Activated CD8-positive, alpha-beta memory T cell treated with anti-CD3 and anti-CD28 coated beads for 36 hours (primary cell): ENCODE results near the gene SMG9. TPM values are rescaled to one million over a fixed set of nuclear protein-coding genes. Genes with fewer than 3 reads are reported as not detected.

Experiments
- CTCF ChIA-PET: fragments of 350-600 bp; sonication (Branson Sonifier 250); formaldehyde crosslinking; loops from one replicate; lab custom pipeline; 2021; ENCODE audit warnings: antibody characterized with exemption; lab: Charles Lee
- POLR2A ChIA-PET: fragments of 350-600 bp; sonication (Branson Sonifier 250); formaldehyde crosslinking; loops from one replicate; lab custom pipeline; 2021; ENCODE audit warnings: antibody characterized with exemption; lab: Charles Lee
- total RNA-seq, 2 experiments: library from RNA; stranded (reverse); gene quantifications; one replicate each; pipeline ENCODE4 v1.2.3, GENCODE V29; 2021

The SMG9 gene
- total RNA-seq, 2 experiments from 2014 or later, result 77.6 to 80.4 TPM

DNA sequence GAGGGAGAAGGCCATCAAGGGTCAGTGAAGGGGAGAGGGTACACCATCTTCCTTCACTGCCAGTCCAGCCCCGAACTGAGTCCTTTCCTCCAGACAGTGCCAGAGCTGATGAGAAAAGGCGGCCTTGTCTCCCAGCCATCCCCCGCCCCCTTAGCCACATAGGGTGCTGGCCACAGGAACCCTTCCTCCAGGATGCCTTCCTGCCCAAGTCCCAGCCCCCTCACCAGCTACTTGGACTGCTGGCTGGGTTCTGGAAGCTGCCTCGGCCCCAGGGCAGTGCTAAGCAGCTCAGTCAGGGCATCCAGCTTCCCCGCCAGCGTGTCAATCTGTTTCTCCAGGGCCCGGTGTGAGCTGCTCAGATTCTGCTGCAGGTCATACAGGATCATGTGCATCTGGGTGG lies 12.6 kb upstream of the SMG9 start:
- ChIA-PET CTCF (interaction anchor here (3.3 to 6.5 kb wide), 3 partner anchors 12 to 21 kb away, joined by 46 to 120 read pairs (median 64); partner anchors contain the start of genes KCNN4 and SMG9), POLR2A (interaction anchor here (0.6 kb wide), 1 partner anchor 234 kb away, joined by 3 read pairs; the partner anchor contains the start of gene ZNF575)

DNA sequence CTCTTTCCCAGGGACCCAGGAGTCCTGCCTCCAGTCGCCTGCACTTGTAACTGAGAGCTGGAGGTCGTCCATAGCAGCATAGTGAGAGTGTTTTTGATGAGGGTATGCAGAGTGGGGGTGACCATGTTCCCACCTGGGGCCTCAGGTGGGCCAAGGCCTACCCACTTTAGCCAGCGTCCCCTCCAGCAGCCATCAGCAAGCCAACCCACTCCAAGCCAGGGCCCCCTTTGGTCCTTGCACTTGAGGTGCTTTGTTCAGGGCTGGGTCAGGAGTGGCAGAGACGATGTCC lies 11.9 kb upstream of the SMG9 start:
- POLR2A ChIA-PET, result interaction anchor here (2.1 kb wide), 1 partner anchor 9 kb away, joined by 6 read pairs; no protein-coding TSS in a partner anchor

DNA sequence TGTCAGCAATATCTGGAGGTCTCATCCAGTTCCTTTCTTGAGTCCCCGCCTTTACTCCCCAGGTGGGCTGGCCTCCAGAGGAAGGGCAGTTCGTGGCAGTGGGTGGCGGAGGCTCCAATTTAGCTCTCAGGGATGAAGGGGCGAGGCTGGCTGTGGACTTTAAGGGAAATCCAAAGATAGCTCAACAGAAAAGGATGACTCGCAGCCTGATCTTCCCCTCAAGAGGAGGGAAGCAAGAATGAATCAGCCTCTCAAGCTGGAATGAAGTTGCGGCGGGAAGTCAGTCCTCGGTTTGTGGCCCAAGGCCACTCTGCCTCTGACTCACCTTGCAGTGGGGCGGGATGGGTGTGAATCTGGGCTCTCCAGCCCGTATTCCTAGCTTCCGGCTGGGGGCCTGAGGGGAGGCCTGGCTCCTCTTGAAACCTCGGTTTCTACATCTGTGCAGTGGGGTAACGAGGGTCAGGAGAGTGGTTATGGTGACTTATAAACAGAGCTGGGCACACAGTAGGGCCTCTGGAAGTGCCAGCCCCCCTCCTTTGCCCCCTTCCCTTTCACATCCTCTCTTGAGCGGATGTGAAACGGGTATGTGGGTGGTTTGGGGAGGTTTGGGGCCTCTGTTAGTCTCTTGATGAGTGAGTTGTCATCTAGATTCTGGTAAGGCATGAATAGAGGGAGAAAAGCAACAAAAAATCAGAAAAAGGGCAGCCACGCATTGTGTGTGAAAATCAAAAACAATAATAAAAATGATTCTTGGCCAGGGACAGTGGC lies 10.5 kb upstream of the SMG9 start:
- POLR2A ChIA-PET, result interaction anchor here (0.5 to 3.1 kb wide), 7 partner anchors 11 to 263 kb away, joined by 3 to 57 read pairs (median 5); partner anchors contain the start of genes KCNN4, PLAUR and SMG9
- CTCF ChIA-PET, result interaction anchor here (1.1 to 6.5 kb wide), 7 partner anchors 12 to 64 kb away, joined by 3 to 120 read pairs (median 11); partner anchors contain the start of genes KCNN4 and SMG9

More for the DNA sequence above, 11.9 kb upstream of the SMG9 start:
- CTCF ChIA-PET, result interaction anchor here (0.6 to 6.5 kb wide), 11 partner anchors 9 to 148 kb away, joined by 3 to 120 read pairs (median 4); partner anchors contain the start of genes KCNN4 and SMG9

DNA sequence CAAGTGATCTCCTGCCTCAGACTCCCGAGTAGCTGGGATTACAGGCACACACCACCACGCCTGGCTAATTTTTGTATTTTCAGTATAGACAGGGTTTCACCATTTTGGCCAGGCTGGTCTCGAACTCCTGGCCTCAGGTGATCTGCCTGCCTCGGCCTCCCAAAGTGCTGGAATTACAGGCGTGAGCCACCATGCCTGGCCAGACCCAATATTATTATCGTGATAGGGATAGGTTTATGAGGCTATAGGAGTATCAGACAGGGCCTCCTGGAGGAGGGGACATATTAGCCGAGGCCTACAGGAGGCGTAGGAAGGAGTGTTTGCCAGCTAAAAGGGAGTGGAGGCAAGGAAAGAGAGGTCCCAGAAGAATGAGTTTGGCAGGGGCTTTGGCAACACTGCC lies 9.9 kb upstream of the SMG9 start:
- POLR2A ChIA-PET, result interaction anchor here (0.7 to 3.1 kb wide), 6 partner anchors 11 to 95 kb away, joined by 3 to 57 read pairs (median 4); partner anchors contain the start of genes KCNN4, PLAUR and SMG9
- CTCF ChIA-PET, result interaction anchor here (1.1 to 6.5 kb wide), 5 partner anchors 11 to 64 kb away, joined by 3 to 120 read pairs (median 46); partner anchors contain the start of genes KCNN4 and SMG9

DNA sequence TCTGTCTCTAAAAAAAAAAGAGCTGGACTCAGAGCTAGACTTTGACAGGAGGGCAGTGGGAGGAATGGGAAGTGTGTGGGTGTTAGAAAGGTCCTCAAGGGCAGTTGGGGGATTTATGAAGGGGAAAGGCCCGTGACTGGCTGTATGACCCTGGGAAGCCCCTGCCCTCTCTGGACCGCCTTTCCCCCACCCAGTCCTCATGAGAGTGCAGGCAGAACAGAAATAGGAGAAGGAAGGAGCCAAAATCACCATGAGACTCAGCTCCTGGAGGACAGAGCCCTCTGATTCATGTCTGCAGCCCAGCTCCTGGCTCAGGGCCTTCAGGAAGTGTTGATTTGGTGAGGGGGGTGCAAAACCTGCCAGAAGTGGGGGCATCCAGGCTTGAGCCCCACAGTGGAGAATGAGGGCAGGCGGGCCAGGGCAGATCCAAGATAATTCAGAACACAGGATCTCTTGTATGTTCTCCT lies 8.7 kb upstream of the SMG9 start:
- POLR2A ChIA-PET, result interaction anchor here (0.6 to 3.1 kb wide), 4 partner anchors 10 to 231 kb away, joined by 3 to 57 read pairs (median 4); partner anchors contain the start of genes SMG9 and ZNF575

DNA sequence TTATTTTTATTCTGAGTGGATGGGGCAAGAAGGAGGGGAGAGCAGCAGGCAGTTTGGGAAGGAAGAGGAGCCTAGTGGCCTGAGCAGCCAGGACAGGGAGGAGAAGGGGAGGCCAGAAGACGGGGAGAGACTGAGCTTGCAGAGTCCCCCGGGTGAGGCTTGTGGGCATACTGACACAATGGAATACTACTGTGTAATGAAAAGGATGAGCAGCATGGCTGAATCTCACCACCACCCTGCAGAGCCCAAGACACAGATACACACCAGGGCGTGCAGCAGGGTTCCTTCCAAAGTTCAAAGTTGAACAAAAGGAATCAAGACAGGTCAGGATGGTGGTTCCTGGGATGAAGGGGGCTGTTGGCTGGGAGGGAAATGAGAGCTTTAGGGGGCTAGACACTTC lies 8.1 kb upstream of the SMG9 start:
- CTCF ChIA-PET, result interaction anchor here (0.7 to 3.2 kb wide), 6 partner anchors 9 to 169 kb away, joined by 3 to 11 read pairs (median 5); no protein-coding TSS in a partner anchor
- POLR2A ChIA-PET, result interaction anchor here (1.6 kb wide), 1 partner anchor 16 kb away, joined by 4 read pairs; no protein-coding TSS in a partner anchor

More for the DNA sequence above, 8.7 kb upstream of the SMG9 start:
- CTCF ChIA-PET, result interaction anchor here (0.7 to 3.2 kb wide), 5 partner anchors 9 to 36 kb away, joined by 3 to 11 read pairs (median 6); no protein-coding TSS in a partner anchor

DNA sequence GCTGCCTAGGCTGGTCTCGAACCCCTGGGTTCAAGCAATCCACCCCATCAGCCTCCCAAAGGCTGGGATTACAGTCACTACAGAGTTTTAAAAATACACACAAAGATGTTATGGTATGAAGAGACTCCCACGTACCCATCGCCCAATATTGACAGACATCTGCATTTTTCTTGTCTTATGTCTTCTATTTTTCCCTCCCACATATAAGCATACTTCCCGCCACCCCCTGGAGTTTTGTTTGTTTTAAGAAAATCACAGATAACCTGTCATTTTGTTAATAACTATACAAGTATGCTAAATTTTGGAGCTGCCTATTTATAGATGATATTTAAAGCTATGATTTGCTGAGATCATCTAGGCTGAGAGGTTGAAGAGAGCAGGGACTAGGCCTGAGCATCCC lies 6.2 kb upstream of the SMG9 start:
- ChIA-PET CTCF (interaction anchor here (1.0 to 1.1 kb wide), 2 partner anchors 16 to 20 kb away, joined by 4 read pairs; partner anchors contain the start of gene KCNN4), POLR2A (interaction anchor here (0.5 kb wide), 1 partner anchor 191 kb away, joined by 4 read pairs; no protein-coding TSS in a partner anchor)

DNA sequence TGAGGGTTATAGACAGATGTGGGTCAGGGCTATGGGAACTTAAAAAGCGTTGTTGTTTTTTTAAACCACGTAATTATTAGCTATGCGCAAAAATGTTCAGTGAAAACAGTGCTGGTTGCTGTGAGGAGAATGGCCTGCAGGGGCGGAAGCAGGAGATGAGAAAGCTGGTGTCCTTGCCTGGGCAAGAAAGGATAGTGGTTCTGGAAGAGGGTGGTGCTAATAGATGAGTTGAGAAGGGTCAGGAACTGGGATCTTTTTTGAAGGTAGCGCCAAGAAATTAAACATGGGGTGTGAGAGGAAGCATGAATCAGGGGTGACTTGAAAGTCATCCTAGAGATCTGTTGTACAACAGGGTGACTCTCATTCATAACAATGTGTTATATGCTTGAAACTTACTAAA lies 4.8 kb upstream of the SMG9 start:
- CTCF ChIA-PET, result interaction anchor here (1.5 kb wide), 1 partner anchor 21 kb away, joined by 3 read pairs; the partner anchor contains the start of gene KCNN4
- POLR2A ChIA-PET, result no interaction called here

DNA sequence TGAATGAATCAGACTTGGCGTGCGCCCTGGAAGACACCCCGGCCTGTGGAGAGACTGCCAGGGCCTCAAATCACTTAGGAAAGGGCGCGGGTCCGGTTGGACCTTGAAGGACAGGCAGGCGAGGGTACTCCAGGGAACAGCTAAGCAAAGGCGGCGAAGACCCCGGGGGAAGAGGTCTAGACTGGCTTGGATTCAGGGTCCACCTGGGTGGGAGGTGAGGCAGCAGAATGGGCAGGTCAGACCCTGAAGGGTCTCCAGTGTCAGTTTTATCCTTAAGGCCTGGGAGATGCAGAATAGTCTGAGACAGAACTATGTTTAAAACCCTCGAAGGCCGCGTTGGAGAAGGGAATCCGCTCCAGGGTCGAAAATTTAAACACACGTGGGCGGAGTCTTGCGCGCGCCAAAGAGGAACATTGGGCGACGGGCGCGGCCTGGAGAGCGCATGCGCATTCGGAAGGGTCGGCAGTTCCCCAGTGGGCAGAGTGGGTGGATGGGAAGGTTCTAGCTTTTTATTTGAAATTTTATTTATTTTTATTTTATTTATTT lies 567 bp upstream of the SMG9 start:
- ChIA-PET POLR2A (interaction anchor here (1.2 to 5.5 kb wide), 3 partner anchors 9 to 87 kb away, joined by 5 to 57 read pairs (median 26); partner anchors contain the start of gene KCNN4), CTCF (interaction anchor here (1.1 to 5.3 kb wide), 4 partner anchors 10 to 29 kb away, joined by 3 to 64 read pairs (median 8); no protein-coding TSS in a partner anchor)

DNA sequence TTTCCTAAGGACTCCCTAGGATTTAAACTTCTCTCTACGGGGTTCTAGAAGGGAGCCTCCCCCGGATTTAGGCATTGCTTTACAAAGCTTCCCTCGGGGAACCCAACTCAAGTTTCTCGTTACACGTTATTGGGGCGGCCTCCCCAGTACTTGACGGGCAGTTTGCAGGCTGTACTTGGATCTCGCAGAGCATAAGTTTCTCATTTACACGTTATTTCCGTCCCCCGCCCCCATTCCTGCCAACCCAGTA lies 584 bp downstream of the SMG9 start:
- ChIA-PET POLR2A (interaction anchor here (0.7 to 5.5 kb wide), 8 partner anchors 10 to 1892 kb away, joined by 3 to 57 read pairs (median 5); partner anchors contain the start of gene KCNN4), CTCF (interaction anchor here (0.6 to 5.3 kb wide), 9 partner anchors 8 to 1077 kb away, joined by 3 to 64 read pairs (median 6); partner anchors contain the start of gene KCNN4)

DNA sequence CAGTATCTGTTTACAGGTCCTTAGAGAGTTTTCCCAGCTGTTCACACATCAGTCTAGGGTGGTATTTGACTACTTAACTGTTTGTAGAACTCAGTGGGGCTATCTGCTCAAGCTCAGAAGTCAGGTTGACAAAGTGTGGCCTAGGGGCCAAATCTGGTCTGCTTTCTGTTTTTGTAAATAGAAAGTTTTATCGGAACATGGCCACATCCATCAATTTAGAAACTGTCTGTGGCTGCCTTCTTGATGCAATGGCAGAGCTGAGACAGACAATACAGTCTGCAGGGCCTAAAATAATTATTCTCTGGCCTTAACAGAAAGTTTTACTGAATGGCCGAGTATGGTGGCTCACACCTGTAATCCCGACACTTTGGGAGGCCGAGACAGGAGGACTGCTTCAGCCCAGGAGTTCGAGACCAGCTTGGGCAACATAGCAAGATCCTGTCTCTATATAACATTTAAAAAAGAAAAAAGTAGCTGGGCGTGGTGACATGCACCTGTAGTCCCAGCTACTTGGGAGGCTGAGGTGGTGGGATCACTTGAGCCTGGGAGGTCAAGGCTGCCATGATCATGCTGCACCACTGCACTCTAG lies 2.4 kb downstream of the SMG9 start:
- CTCF ChIA-PET, result interaction anchor here (1.0 to 5.3 kb wide), 9 partner anchors 11 to 143 kb away, joined by 3 to 64 read pairs (median 6); partner anchors contain the start of gene KCNN4
- POLR2A ChIA-PET, result interaction anchor here (0.9 to 5.5 kb wide), 2 partner anchors 12 to 155 kb away, joined by 3 to 57 read pairs; no protein-coding TSS in a partner anchor

DNA sequence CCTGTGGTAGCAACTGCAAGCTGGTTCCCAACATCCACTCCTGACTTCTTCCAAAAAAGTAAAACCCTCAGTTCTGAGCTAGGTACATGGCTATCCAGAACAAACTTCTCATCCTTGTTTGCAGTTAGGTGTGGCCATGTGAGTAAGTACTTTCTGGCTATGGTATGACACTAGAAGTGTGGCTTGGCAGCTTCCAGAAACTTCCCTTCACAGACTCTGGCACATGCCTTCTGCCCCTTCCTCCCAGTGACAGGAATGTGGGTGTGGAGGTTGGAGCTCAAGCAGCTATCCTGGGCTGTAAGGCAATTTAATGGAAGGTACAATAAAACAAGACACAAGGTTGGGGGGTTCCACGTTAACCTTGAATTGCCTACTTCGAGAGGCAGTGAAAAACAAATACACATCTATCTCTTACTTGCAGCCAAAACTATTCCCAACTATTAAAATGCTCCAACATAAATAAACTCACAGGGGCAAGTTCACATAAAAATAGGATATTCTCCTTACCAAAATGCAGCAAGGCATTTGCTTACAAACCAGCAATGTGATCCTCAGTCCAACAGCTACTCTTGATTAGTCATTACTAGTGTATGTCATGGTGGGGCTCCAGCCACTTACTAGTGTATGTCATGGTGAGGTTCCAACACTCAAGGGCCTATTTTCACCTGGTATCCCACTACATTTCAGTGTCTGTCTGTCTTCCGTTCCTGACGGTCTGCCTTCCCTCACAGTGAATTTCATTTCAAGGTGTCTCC lies 3.1 kb downstream of the SMG9 start:
- POLR2A ChIA-PET, result interaction anchor here (5.5 kb wide), 1 partner anchor 13 kb away, joined by 57 read pairs; no protein-coding TSS in a partner anchor
- CTCF ChIA-PET, result interaction anchor here (0.8 to 5.3 kb wide), 8 partner anchors 12 to 142 kb away, joined by 3 to 64 read pairs (median 4); partner anchors contain the start of gene KCNN4

DNA sequence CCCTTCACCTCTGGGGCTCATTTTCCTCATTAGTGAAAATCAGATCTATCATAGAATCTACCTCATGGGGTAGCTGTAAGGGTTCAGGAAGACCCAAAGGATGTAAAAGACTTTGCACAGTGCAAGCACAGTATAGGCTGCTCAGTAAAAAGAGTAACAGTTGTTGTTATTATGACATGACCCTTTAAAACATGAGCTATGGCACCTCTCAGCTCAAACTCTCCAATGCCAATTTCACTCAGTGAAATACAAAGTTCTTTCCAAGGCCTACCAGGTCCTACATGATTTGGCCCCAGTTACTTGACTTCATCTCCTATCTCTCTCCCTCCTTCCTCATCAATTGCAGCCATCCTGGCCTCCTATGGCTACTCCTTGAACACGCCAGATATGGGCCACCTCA lies 4.9 kb downstream of the SMG9 start:
- POLR2A ChIA-PET, result interaction anchor here (1.0 kb wide), 1 partner anchor 15 kb away, joined by 4 read pairs; no protein-coding TSS in a partner anchor
- CTCF ChIA-PET, result interaction anchor here (0.9 to 1.0 kb wide), 2 partner anchors 17 to 35 kb away, joined by 3 read pairs; no protein-coding TSS in a partner anchor

DNA sequence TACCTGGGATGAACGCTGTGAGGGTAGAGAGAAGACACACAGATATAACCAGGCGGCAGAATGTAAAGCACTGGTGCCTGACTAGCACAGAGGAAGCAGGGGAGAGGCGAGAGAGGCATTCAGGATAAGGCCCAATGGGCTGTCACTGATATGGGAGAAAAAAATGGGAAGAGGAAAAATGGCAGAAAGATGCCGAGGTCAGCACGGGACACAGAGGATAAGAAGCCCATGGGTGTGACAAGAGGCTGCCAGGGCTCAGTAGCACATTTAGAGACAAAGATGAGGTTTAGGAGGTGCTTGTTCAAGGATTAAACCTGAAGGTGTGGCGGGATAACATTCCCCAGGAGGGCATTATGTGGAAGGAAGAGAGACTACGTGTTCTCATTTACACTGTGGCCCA lies 5.6 kb downstream of the SMG9 start:
- ChIA-PET CTCF (interaction anchor here (0.9 kb wide), 1 partner anchor 36 kb away, joined by 3 read pairs; no protein-coding TSS in a partner anchor), POLR2A (no interaction called here)

DNA sequence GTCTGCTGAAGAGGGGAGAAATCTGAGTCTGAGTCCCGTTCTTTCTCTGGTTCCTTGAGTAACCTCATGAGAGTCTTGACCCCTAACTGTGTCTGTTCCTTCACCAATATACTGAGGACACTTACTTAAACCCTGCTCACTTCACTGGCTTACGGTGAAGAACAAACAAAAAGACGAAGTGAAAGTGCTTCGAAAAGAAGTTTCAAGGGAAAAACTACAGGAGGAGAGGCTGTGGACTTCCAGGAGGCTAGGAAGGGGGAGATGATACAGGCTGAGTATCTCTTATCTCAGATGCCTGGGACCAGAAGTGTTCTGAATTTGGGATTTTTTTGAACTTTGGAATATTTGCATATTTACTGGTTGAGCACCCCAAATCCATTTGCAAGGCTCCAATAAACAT lies 6.1 kb downstream of the SMG9 start:
- CTCF ChIA-PET, result interaction anchor here (4.6 kb wide), 1 partner anchor 18 kb away, joined by 46 read pairs; no protein-coding TSS in a partner anchor
- POLR2A ChIA-PET, result no interaction called here

DNA sequence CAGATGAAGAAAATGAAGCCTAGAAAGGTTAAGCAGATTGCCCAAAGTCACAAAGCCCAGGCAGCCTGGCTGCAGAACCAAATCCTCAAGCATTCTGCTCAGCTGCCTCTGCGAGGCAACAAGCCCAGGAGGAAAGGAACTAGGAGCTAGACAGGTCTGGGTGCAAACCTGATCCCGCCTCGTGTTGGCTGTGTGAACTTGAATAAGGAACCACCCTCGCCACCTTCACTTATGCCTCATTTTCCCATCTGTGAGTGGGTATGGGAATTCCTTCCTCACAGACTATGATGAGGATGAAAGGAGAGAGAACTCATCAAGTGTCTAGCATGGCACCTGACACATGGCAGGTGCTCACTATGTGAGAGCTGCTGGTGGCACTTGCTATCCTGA lies 6.6 kb downstream of the SMG9 start:
- ChIA-PET POLR2A (no interaction called here), CTCF (interaction anchor here (4.6 kb wide), 1 partner anchor 18 kb away, joined by 46 read pairs; no protein-coding TSS in a partner anchor)

DNA sequence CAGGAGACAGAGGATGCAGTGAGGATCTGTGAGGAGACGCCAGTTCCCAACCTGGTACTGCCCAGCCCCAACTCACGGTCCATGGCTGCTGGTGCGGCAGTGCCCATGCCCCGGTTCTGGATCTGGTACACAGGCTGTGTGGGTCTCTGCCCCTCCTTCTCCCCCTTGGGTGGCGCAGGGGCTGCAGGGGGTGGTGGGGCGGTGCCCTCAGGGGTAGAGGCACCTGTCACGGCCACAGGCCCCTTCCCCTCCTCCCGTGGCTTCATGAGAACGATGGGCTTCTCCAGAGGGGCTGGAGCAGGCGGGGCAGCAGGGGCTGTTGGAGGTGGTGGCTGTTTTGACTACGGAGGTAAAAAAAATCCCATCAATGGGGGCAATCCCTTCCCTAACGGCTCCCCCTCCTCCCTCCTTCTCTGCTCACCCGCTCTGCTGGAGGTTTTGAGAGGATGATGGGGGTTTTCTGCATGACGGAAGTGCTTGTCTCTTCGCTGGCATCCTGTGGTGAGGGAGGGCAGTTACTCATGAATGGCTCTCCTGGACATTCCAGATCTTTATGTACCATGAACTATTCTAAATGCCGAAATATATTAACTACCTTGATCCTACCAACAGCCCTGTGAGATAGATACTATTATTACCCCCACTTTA lies 7.1 kb downstream of the SMG9 start:
- ChIA-PET CTCF (interaction anchor here (1.0 to 4.6 kb wide), 5 partner anchors 9 to 37 kb away, joined by 3 to 46 read pairs (median 15); no protein-coding TSS in a partner anchor), POLR2A (no interaction called here)
